K562 (cell line): Measurements from ENCODE around the gene ZSCAN26. TPM values are rescaled to one million over a fixed set of nuclear protein-coding genes. Genes with fewer than 3 reads are reported as not detected.
A peak's percentile ranks its signal among the peaks of the same experiment; 100 is the strongest.

Source experiments
- ARID1B ChIP-seq: fragments of 450-650 bp; IDR thresholded peaks from 2 replicates; pipeline ENCODE4 v1.6.1; 2016; ENCODE audit warnings: antibody characterized with exemption, mild to moderate bottlenecking, inconsistent platforms
- ARID3B ChIP-seq: fragments of 250-450 bp; sonication (Bioruptor Pico); IDR thresholded peaks from 2 replicates; pipeline ENCODE4 v1.4.0; 2020; ENCODE audit warnings: borderline replicate concordance
- CHD2 ChIP-seq: IDR thresholded peaks from 2 replicates; pipeline ENCODE4 v1.6.1; 2011; ENCODE audit warnings: low read depth, low read length
- KDM1A ChIP-seq, 2 experiments: fragments of 450-650 bp; IDR thresholded peaks; 2 replicates each; pipeline ENCODE4 v1.6.1; 2016; ENCODE audit warnings: mild to moderate bottlenecking in 2 of 2
- L3MBTL2 ChIP-seq: fragments of 450-650 bp; IDR thresholded peaks from 2 replicates; pipeline ENCODE4 v1.6.1; 2016; ENCODE audit warnings: mild to moderate bottlenecking, moderate library complexity
- MAX ChIP-seq: sonication (generic); formaldehyde crosslinking; IDR thresholded peaks from 2 replicates; pipeline ENCODE4 v1.9.0; 2022; ENCODE audit warnings: mild to moderate bottlenecking, missing genetic modification reagents
- MTA2 ChIP-seq: fragments of 450-650 bp; IDR thresholded peaks from 2 replicates; pipeline ENCODE4 v1.6.1; 2016; ENCODE audit warnings: low read depth
- MTA3 ChIP-seq: fragments of 450-650 bp; formaldehyde crosslinking; IDR thresholded peaks from 2 replicates; pipeline ENCODE4 v1.6.1; 2017; ENCODE audit warnings: mild to moderate bottlenecking, borderline replicate concordance
- NEUROD1 ChIP-seq: fragments of 150-350 bp; IDR thresholded peaks from 2 replicates; pipeline ENCODE4 v1.6.1; 2014; ENCODE audit warnings: borderline replicate concordance, low read length, low read depth; ENCODE audit not compliant: partially characterized antibody
- POLR2G ChIP-seq: fragments of 200-400 bp; formaldehyde crosslinking; IDR thresholded peaks from 2 replicates; pipeline ENCODE4 v1.6.1; 2017; ENCODE audit warnings: low read depth, mild to moderate bottlenecking, antibody characterized with exemption, low read length, moderate library complexity
- RFX5 ChIP-seq: IDR thresholded peaks from 2 replicates; pipeline ENCODE4 v1.6.1; 2011; ENCODE audit warnings: low read depth, mild to moderate bottlenecking, improper control_type of control experiment, low read length
- SMARCA5 ChIP-seq: fragments of 450-650 bp; IDR thresholded peaks from 2 replicates; pipeline ENCODE4 v1.6.1; 2016
- SOX6 ChIP-seq: fragments of 450-650 bp; IDR thresholded peaks from 2 replicates; pipeline ENCODE4 v1.6.1; 2014; ENCODE audit warnings: mild to moderate bottlenecking
- SRF ChIP-seq, 2 experiments: fragments of 250-450, 450-650 bp in 1 of 2; sonication (Bioruptor Pico) in 1 of 2; sonication (generic) in 1 of 2; formaldehyde crosslinking; IDR thresholded peaks; 2 replicates each; pipeline versions ENCODE4 v1.5.0 to v1.5.1; 2020 to 2022; ENCODE audit warnings: mild to moderate bottlenecking in 1 of 2, missing genetic modification reagents in 1 of 2
- TAF1 ChIP-seq: IDR thresholded peaks from 2 replicates; pipeline ENCODE4 v1.6.1; 2011; ENCODE audit warnings: mild to moderate bottlenecking, low read length, moderate library complexity; ENCODE audit not compliant: insufficient read depth, control insufficient read depth, severe bottlenecking; ENCODE audit errors: extremely low read depth
- TAF9B ChIP-seq: fragments of 450-650 bp; IDR thresholded peaks from 2 replicates; pipeline ENCODE4 v1.6.1; 2018; ENCODE audit warnings: mild to moderate bottlenecking; ENCODE audit not compliant: partially characterized antibody
- ZC3H8 ChIP-seq: fragments of 450-650 bp; IDR thresholded peaks from 2 replicates; pipeline ENCODE4 v1.6.1; 2017
- ZNF253 ChIP-seq: fragments of 250-450 bp; sonication (Bioruptor Pico); conservative IDR thresholded peaks from 2 replicates; pipeline ENCODE4 v1.6.1; 2021; ENCODE audit warnings: mild to moderate bottlenecking
- ZNF592 ChIP-seq: fragments of 450-650 bp; IDR thresholded peaks from 2 replicates; pipeline ENCODE4 v1.6.1; 2017; ENCODE audit warnings: antibody characterized with exemption, mild to moderate bottlenecking
- polyA plus RNA-seq, 8 experiments: library from polyadenylated mRNA; depleted of rRNA in 4 of 8; stranded (reverse) in 5 of 8; unstranded in 3 of 8; fragments of >200 nt; fragmentation: Nextera tagmentation in 2 of 8; fragmentation: Illumina TruSeq in 1 of 8; extraction: Ambion mirVana in 2 of 8; extraction: Trizol in 1 of 8; gene quantifications; 2 replicates each; pipeline versions ENCODE4 v1.2.1 to v1.2.3, GENCODE V29; 2011 to 2014; ENCODE audit warnings: inconsistent platforms in 1 of 8, missing spikeins in 1 of 8
- total RNA-seq, 7 experiments: library from RNA; depleted of rRNA in 6 of 7; stranded (reverse); fragments of >200 nt in 6 of 7; fragmentation: Illumina TruSeq in 2 of 7; extraction: Trizol in 2 of 7; gene quantifications; 2 replicates each; pipeline versions ENCODE4 v1.2.1 to v1.2.3, GENCODE V29; 2011 to 2021; ENCODE audit warnings: low replicate concordance in 1 of 7

Gene ZSCAN26
- total and polyA plus RNA-seq, 9 of the 15 experiments (the other 6 are each of a cell fraction or from before 2014, with no cell fraction given): 5.9 to 14.2 (median 10.5) TPM

- TF ChIP-seq SRF (CRISPR knock-in tag; IDR thresholded peaks at IDR 0.05) (peak; percentile 51 to 65; a peak in 1 of 4 replicates), MTA3 (peak; percentile 83), MAX (CRISPR knock-in tag) (no peak), ARID3B (CRISPR knock-in tag) (peak; percentile 51; the same call in 1 of the 2 replicates), KDM1A (IDR thresholded peaks at IDR 0.05) (no peak), SMARCA5 (peak; percentile 47; the same call in 1 of the 2 replicates), ZC3H8 (no peak), TAF9B (peak; percentile 83), POLR2G (no peak), SOX6 (peak; percentile 70), RFX5 (no peak), MTA2 (peak; percentile 13; the same call in 1 of the 2 replicates), TAF1 (peak; percentile 79), L3MBTL2 (peak; percentile 10; the same call in 1 of the 2 replicates), ZNF253 (CRISPR knock-in tag) (no peak), CHD2 (no peak), ZNF592 (peak; percentile 34; the same call in 1 of the 2 replicates), NEUROD1 (peak; percentile 27), ARID1B (0 out of 2 replicates have a peak, but pooled peaks have one; percentile 7)
Observed at GRCh38 chr6:28252009-28252975, 14.7 kb upstream of the ZSCAN26 start, which contains the start of gene ZKSCAN4 (continued).
